Measurements from ENCODE around the gene APBA2.

APBA2 gene

GRCh38 chr15:28981351-28981720, 95.6 kb downstream of the APBA2 start:
- no peak overlapping the region for H2AFZ ChIP-seq (ENCODE audit: low read length)

GRCh38 chr15:28981921-28982320, 96.1 kb downstream of the APBA2 start:
- no peak overlapping the region for H3K4me3 ChIP-seq (ENCODE audit: low read length, poor library complexity, severe bottlenecking)

More at GRCh38 chr15:28981351-28981720, 95.6 kb downstream of the APBA2 start:
- H3K9ac ChIP-seq (ENCODE audit: low read depth, low read length, poor library complexity, severe bottlenecking) = no peak overlapping the region
- H3K79me2 ChIP-seq (ENCODE audit: insufficient read depth, low read length) = peaks cover 74% of the 10 kb centered on the region; the same call in 1 of the 2 replicates
- no peak for TF ChIP-seq CTCF (conservative IDR thresholded peaks at IDR 0.05; ENCODE audit: low read length)
- TF ChIP-seq EZH2phosphoT487 (IDR thresholded peaks at IDR 0.05; ENCODE audit: borderline replicate concordance) = no peak
- no peaks in the 10 kb centered on the region for H3F3A ChIP-seq (ENCODE audit: low read depth)
- no peaks in the 10 kb centered on the region for H3K9me2 ChIP-seq (replicated peaks; ENCODE audit: low read depth, low read length)
- no peak overlapping the region for H3K4me2 ChIP-seq (ENCODE audit: low read depth, low read length, poor library complexity, severe bottlenecking)
- no peak overlapping the region for H3K4me3 ChIP-seq (ENCODE audit: low read length, poor library complexity, severe bottlenecking)
- H3K9me3 ChIP-seq (ENCODE audit: insufficient read depth, low read depth, low read length) = no peaks in the 10 kb centered on the region
- H3K36me3 ChIP-seq (ENCODE audit: insufficient read depth, low read length) = peaks cover 10% of the 10 kb centered on the region; the same call in 1 of the 2 replicates
- H4K20me1 ChIP-seq (ENCODE audit: insufficient read depth, low read length, poor library complexity, severe bottlenecking) = peaks cover 9% of the 10 kb centered on the region
- H3K4me1 ChIP-seq (ENCODE audit: insufficient read depth, low read length, poor library complexity, severe bottlenecking) = peaks cover 20% of the 10 kb centered on the region
- H3K27me3 ChIP-seq (ENCODE audit: insufficient read depth, low read length, poor library complexity, severe bottlenecking) = no peaks in the 10 kb centered on the region

GRCh38 chr15:28982886-28983285, 97.1 kb downstream of the APBA2 start:
- Histone ChIP-seq H3K36me3 (ENCODE audit: insufficient read depth, low read length) (peaks cover 14% of the 10 kb centered on the region), H3K4me1 (ENCODE audit: insufficient read depth, low read length, poor library complexity, severe bottlenecking) (peaks cover 20% of the 10 kb centered on the region), H3K79me2 (ENCODE audit: insufficient read depth, low read length) (peaks cover 70% of the 10 kb centered on the region; the same call in 1 of the 2 replicates), H3K4me2 (ENCODE audit: low read depth, low read length, poor library complexity, severe bottlenecking) (no peak overlapping the region), H2AFZ (ENCODE audit: low read length) (no peak overlapping the region), H3K4me3 (ENCODE audit: low read length, poor library complexity, severe bottlenecking) (no peak overlapping the region), H3K9ac (ENCODE audit: low read depth, low read length, poor library complexity, severe bottlenecking) (no peak overlapping the region), H3K9me3 (ENCODE audit: insufficient read depth, low read depth, low read length) (no peaks in the 10 kb centered on the region), H3K27me3 (ENCODE audit: insufficient read depth, low read length, poor library complexity, severe bottlenecking) (no peaks in the 10 kb centered on the region), H3K9me2 (replicated peaks; ENCODE audit: low read depth, low read length) (no peaks in the 10 kb centered on the region), H3F3A (ENCODE audit: low read depth) (no peaks in the 10 kb centered on the region), H4K20me1 (ENCODE audit: insufficient read depth, low read length, poor library complexity, severe bottlenecking) (peaks cover 9% of the 10 kb centered on the region)
- TF ChIP-seq EZH2phosphoT487 (IDR thresholded peaks at IDR 0.05; ENCODE audit: borderline replicate concordance) (no peak), CTCF (conservative IDR thresholded peaks at IDR 0.05; ENCODE audit: low read length) (no peak)

More at GRCh38 chr15:28981921-28982320, 96.1 kb downstream of the APBA2 start:
- Histone ChIP-seq H3K9me3 (ENCODE audit: insufficient read depth, low read depth, low read length) (no peaks in the 10 kb centered on the region), H2AFZ (ENCODE audit: low read length) (no peak overlapping the region), H3K9ac (ENCODE audit: low read depth, low read length, poor library complexity, severe bottlenecking) (no peak overlapping the region), H3K36me3 (ENCODE audit: insufficient read depth, low read length) (peaks cover 10% of the 10 kb centered on the region; the same call in 1 of the 2 replicates), H3K79me2 (ENCODE audit: insufficient read depth, low read length) (peaks cover 73% of the 10 kb centered on the region; the same call in 1 of the 2 replicates), H4K20me1 (ENCODE audit: insufficient read depth, low read length, poor library complexity, severe bottlenecking) (peaks cover 9% of the 10 kb centered on the region), H3K4me2 (ENCODE audit: low read depth, low read length, poor library complexity, severe bottlenecking) (no peak overlapping the region), H3K27me3 (ENCODE audit: insufficient read depth, low read length, poor library complexity, severe bottlenecking) (no peaks in the 10 kb centered on the region), H3K4me1 (ENCODE audit: insufficient read depth, low read length, poor library complexity, severe bottlenecking) (peaks cover 20% of the 10 kb centered on the region), H3K9me2 (replicated peaks; ENCODE audit: low read depth, low read length) (no peaks in the 10 kb centered on the region), H3F3A (ENCODE audit: low read depth) (no peaks in the 10 kb centered on the region)
- no peak for TF ChIP-seq CTCF (conservative IDR thresholded peaks at IDR 0.05; ENCODE audit: low read length)
